GM23338 (cell line): ENCODE data around the gene GRIP2. TPM values are rescaled to one million over a fixed set of nuclear protein-coding genes. Genes with fewer than 3 reads are reported as not detected.

Experiments used
- ATAC-seq: fragments of 200-7000 bp; cut with Tn5 transposase; 3 replicates; pipeline ENCODE4 v1.9.1; 2020
- DNase-seq: peaks from one replicate; pipeline ENCODE4 v3.0.0-alpha.2; 2015; ENCODE audit warnings: low spot score
- H2AFZ ChIP-seq: fragments of 200-600 bp; sonication (generic); 2 replicates; pipeline ENCODE4 v1.8.0; 2016; ENCODE audit warnings: antibody characterized with exemption, mild to moderate bottlenecking, moderate library complexity
- H3F3A ChIP-seq: fragments of 200-600 bp; sonication (generic); replicated peaks from 2 replicates; pipeline ENCODE4 v1.8.0; 2017; ENCODE audit warnings: antibody characterized with exemption, mixed run types, low read depth
- H3K27ac ChIP-seq: fragments of 200-600 bp; sonication (generic); 2 replicates; pipeline ENCODE4 v1.6.1; 2016; ENCODE audit warnings: low read depth
- H3K27me3 ChIP-seq: fragments of 200-600 bp; sonication (generic); 2 replicates; pipeline ENCODE4 v1.8.0; 2016; ENCODE audit warnings: mild to moderate bottlenecking, mixed run types, moderate library complexity; ENCODE audit not compliant: insufficient read depth
- H3K36me3 ChIP-seq: fragments of 200-600 bp; sonication (generic); 2 replicates; pipeline ENCODE4 v1.8.0; 2016; ENCODE audit warnings: mild to moderate bottlenecking; ENCODE audit not compliant: insufficient read depth
- H3K4me1 ChIP-seq: fragments of 200-600 bp; sonication (generic); 2 replicates; pipeline ENCODE4 v1.8.0; 2016; ENCODE audit warnings: mild to moderate bottlenecking, moderate library complexity; ENCODE audit not compliant: insufficient read depth
- H3K4me2 ChIP-seq: fragments of 200-600 bp; sonication (generic); 2 replicates; pipeline ENCODE4 v1.7.1; 2017; ENCODE audit warnings: mixed run types
- H3K4me3 ChIP-seq: fragments of 200-600 bp; sonication (generic); 2 replicates; pipeline ENCODE4 v1.6.1; 2016; ENCODE audit warnings: mixed run types
- H3K79me2 ChIP-seq: fragments of 200-600 bp; sonication (generic); replicated peaks from 2 replicates; pipeline ENCODE4 v1.8.0; 2017; ENCODE audit warnings: mild to moderate bottlenecking; ENCODE audit not compliant: insufficient read depth
- H3K9me2 ChIP-seq: fragments of 200-600 bp; sonication (generic); 2 replicates; pipeline ENCODE4 v1.8.0; 2017; ENCODE audit not compliant: insufficient read depth
- H4K20me1 ChIP-seq: fragments of 200-600 bp; sonication (generic); replicated peaks from 2 replicates; pipeline ENCODE4 v1.8.0; 2017; ENCODE audit warnings: mild to moderate bottlenecking; ENCODE audit not compliant: insufficient read depth
- H3K27ac Mint-ChIP-seq: 2 replicates; pipeline ENCODE4 v1.8.0; 2020; ENCODE audit warnings: inconsistent platforms, mild to moderate bottlenecking, moderate library complexity, mixed read lengths
- H3K27me3 Mint-ChIP-seq: 3 replicates; pipeline ENCODE4 v1.8.0; 2022; ENCODE audit warnings: low read depth, mild to moderate bottlenecking, moderate library complexity, mixed read lengths, inconsistent platforms; ENCODE audit not compliant: insufficient read depth, poor library complexity
- H3K36me3 Mint-ChIP-seq: 3 replicates; pipeline ENCODE4 v1.8.0; 2021; ENCODE audit warnings: low read depth, mild to moderate bottlenecking, inconsistent platforms, moderate library complexity, mixed read lengths
- H3K4me1 Mint-ChIP-seq: 3 replicates; pipeline ENCODE4 v1.8.0; 2020; ENCODE audit warnings: mild to moderate bottlenecking, inconsistent platforms, mixed read lengths
- H3K4me3 Mint-ChIP-seq: 3 replicates; pipeline ENCODE4 v1.8.0; 2021; ENCODE audit warnings: moderate library complexity, mild to moderate bottlenecking, inconsistent platforms, mixed read lengths
- H3K9me3 Mint-ChIP-seq: 3 replicates; pipeline ENCODE4 v1.8.0; 2020; ENCODE audit warnings: moderate library complexity, mild to moderate bottlenecking, inconsistent platforms, mixed read lengths
- CREB1 ChIP-seq: fragments of 250-450 bp; sonication (Bioruptor Pico); IDR thresholded peaks from 2 replicates; pipeline ENCODE4 v1.5.0; 2020; ENCODE audit warnings: low read depth, mild to moderate bottlenecking, moderate library complexity
- CTCF ChIP-seq, 2 experiments: fragments of 200-600 bp in 1 of 2; sonication (generic) in 1 of 2; conservative IDR thresholded peaks; 2 replicates each; pipeline versions ENCODE4 v1.5.1 to v1.6.1; 2016 to 2017; ENCODE audit warnings: antibody characterized with exemption in 2 of 2, low read depth in 2 of 2, mild to moderate bottlenecking in 2 of 2, moderate library complexity in 1 of 2
- EZH2 ChIP-seq: fragments of 200-600 bp; sonication (generic); IDR thresholded peaks from one replicate; pipeline ENCODE4 v1.8.0; 2017; ENCODE audit warnings: antibody characterized with exemption, mild to moderate bottlenecking, low read depth; ENCODE audit not compliant: unreplicated experiment
- JUNB ChIP-seq: IDR thresholded peaks from one replicate; pipeline ENCODE4 v1.6.1; 2016; ENCODE audit warnings: antibody characterized with exemption; ENCODE audit not compliant: unreplicated experiment
- NANOG ChIP-seq: IDR thresholded peaks from 2 replicates; pipeline ENCODE4 v1.6.1; 2016; ENCODE audit warnings: antibody characterized with exemption, borderline replicate concordance
- STAT1 ChIP-seq: IDR thresholded peaks from one replicate; pipeline ENCODE4 v1.6.1; 2016; ENCODE audit warnings: antibody characterized with exemption; ENCODE audit not compliant: unreplicated experiment
- ZNF114 ChIP-seq: fragments of 250-450 bp; sonication (Bioruptor Pico); IDR thresholded peaks from 2 replicates; pipeline ENCODE4 v1.5.0; 2020; ENCODE audit warnings: mild to moderate bottlenecking, moderate library complexity
- ZNF331 ChIP-seq: fragments of 250-450 bp; sonication (Bioruptor Pico); IDR thresholded peaks from 2 replicates; pipeline ENCODE4 v1.5.0; 2020; ENCODE audit warnings: low read depth, mild to moderate bottlenecking, moderate library complexity
- ZNF462 ChIP-seq: fragments of 250-450 bp; sonication (Bioruptor Pico); IDR thresholded peaks from 2 replicates; pipeline ENCODE4 v1.5.0; 2020; ENCODE audit warnings: mild to moderate bottlenecking, moderate library complexity
- polyA plus RNA-seq: library from polyadenylated mRNA; unstranded; fragments of >200 nt; fragmentation: Nextera tagmentation; extraction: Ambion mirVana; gene quantifications from 2 replicates; pipeline ENCODE4 v1.2.1, GENCODE V29; 2016
- total RNA-seq: library from RNA; depleted of rRNA; stranded (reverse); fragments of >200 nt; shearing (Covaris generic); gene quantifications from 2 replicates; pipeline ENCODE4 v1.2.3, GENCODE V29; 2014

GRIP2 gene
- total and polyA plus RNA-seq, 2 experiments from 2014 or later = 3.6 to 5.8 TPM

- no peaks in the 10 kb centered on the region for H3K9me2 ChIP-seq
- H3K79me2 ChIP-seq = no peaks in the 10 kb centered on the region
- no peak overlapping the region for H3K27ac Mint-ChIP-seq
- H3K36me3 ChIP-seq = no peaks in the 10 kb centered on the region
- DNase-seq (peak; percentile 83), ATAC-seq (peak; percentile 94)
- peaks cover 13% of the 10 kb centered on the region for H3K27me3 Mint-ChIP-seq
- H3K27ac ChIP-seq = no peak overlapping the region
- no peaks in the 10 kb centered on the region for H3K27me3 ChIP-seq
- H3K4me3 Mint-ChIP-seq = no peak overlapping the region
- peaks cover 4% of the 10 kb centered on the region for H3K4me1 Mint-ChIP-seq
- H2AFZ ChIP-seq = no peak overlapping the region
- no peaks in the 10 kb centered on the region for H3F3A ChIP-seq
- no peak overlapping the region for H3K4me2 ChIP-seq
- no peaks in the 10 kb centered on the region for H3K36me3 Mint-ChIP-seq
- H3K9me3 Mint-ChIP-seq = no peaks in the 10 kb centered on the region
- H3K4me1 ChIP-seq = no peaks in the 10 kb centered on the region; the same call in 1 of the 2 replicates
- H4K20me1 ChIP-seq = no peaks in the 10 kb centered on the region
- TF ChIP-seq STAT1 (no peak), EZH2 (no peak), CTCF (conservative IDR thresholded peaks at IDR 0.05; ENCODE audit: low read depth in 2 of 2) (peak; percentile 68 to 96)
- no peak overlapping the region for H3K4me3 ChIP-seq
Observed at GRCh38 chr3:14548321-14548729, 8.2 kb upstream of the GRIP2 start.

GRCh38 chr3:14547693-14548092 lies 7.6 kb upstream of the GRIP2 start:
- no peak for TF ChIP-seq NANOG
- no peak for TF ChIP-seq ZNF331 (CRISPR knock-in tag)
- TF ChIP-seq JUNB = no peak
- no peak for TF ChIP-seq ZNF114 (CRISPR knock-in tag)
- no peak for TF ChIP-seq ZNF462
- TF ChIP-seq CTCF (conservative IDR thresholded peaks at IDR 0.05; ENCODE audit: low read depth in 2 of 2) = no peak
- TF ChIP-seq EZH2 = no peak
- TF ChIP-seq CREB1 (CRISPR knock-in tag) = no peak
- Mint-ChIP-seq H3K36me3 (no peaks in the 10 kb centered on the region), H3K27me3 (peaks cover 10% of the 10 kb centered on the region), H3K4me3 (no peak overlapping the region), H3K9me3 (no peaks in the 10 kb centered on the region), H3K4me1 (peaks cover 6% of the 10 kb centered on the region), H3K27ac (no peak overlapping the region)
- ATAC-seq (no peak), DNase-seq (no peak)
- no peak overlapping the region for H3K4me3 ChIP-seq
- no peaks in the 10 kb centered on the region for H3K9me2 ChIP-seq
- H3K27ac ChIP-seq = no peak overlapping the region
- H3K27me3 ChIP-seq = no peaks in the 10 kb centered on the region
- no peak overlapping the region for H3K4me2 ChIP-seq
- H3K36me3 ChIP-seq = no peaks in the 10 kb centered on the region
- no peaks in the 10 kb centered on the region for H3F3A ChIP-seq
- H4K20me1 ChIP-seq = no peaks in the 10 kb centered on the region
- no peaks in the 10 kb centered on the region for H3K79me2 ChIP-seq
- no peak overlapping the region for H2AFZ ChIP-seq
- no peaks in the 10 kb centered on the region; the same call in 1 of the 2 replicates for H3K4me1 ChIP-seq
